A549 (cell line): ENCODE measurements around the gene CYP19A1. TPM values are rescaled to one million over a fixed set of nuclear protein-coding genes. Genes with fewer than 3 reads are reported as not detected.

Experiments used
- ATAC-seq, 2 experiments: fragments of 200-7000 bp in 1 of 2; fragments of >200 bp in 1 of 2; cut with Nextera tagmentation in 1 of 2; cut with Tn5 transposase in 1 of 2; 3 replicates each; pipeline versions ENCODE4 v1.8.0 to v1.9.1; 2018 to 2020; ENCODE audit warnings: mild to moderate bottlenecking in 1 of 2, moderate library complexity in 1 of 2
- CTCF ChIA-PET: fragments of 300-600 bp; sonication (Branson Sonifier 250); formaldehyde crosslinking; extraction: SDS; loops from one replicate; lab custom pipeline; 2021; ENCODE audit warnings: antibody characterized with exemption, inconsistent platforms; lab: Yijun Ruan, JAX
- POLR2A ChIA-PET: fragments of 350-600 bp; formaldehyde crosslinking; extraction: SDS; loops from one replicate; lab custom pipeline; 2021; ENCODE audit warnings: antibody characterized with exemption, inconsistent platforms; lab: Yijun Ruan, JAX
- DNase-seq, 2 experiments: peaks; one replicate each; pipeline versions ENCODE4 v3.0.0 to v3.0.0-alpha.2; 2011 to 2016; ENCODE audit warnings: low read depth in 1 of 2, low spot score in 1 of 2
- FAIRE-seq: peaks from 2 replicates; lab custom pipeline; 2011; peaks lifted over from hg19 to GRCh38; lab: Jason Lieb, UNC
- H3K27ac ChIP-seq, 2 experiments: fragments of >200 bp; sonication (Bioruptor Twin); formaldehyde crosslinking; 3 replicates each; pipeline ENCODE4 v1.5.1; 2016 to 2017
- H3K4me1 ChIP-seq: fragments of >200 bp; sonication (Bioruptor Twin); formaldehyde crosslinking; 3 replicates; pipeline ENCODE4 v1.6.1; 2016
- H3K4me2 ChIP-seq: fragments of >200 bp; sonication (Bioruptor Twin); formaldehyde crosslinking; 3 replicates; pipeline ENCODE4 v1.6.1; 2016
- H3K4me3 ChIP-seq: fragments of >200 bp; sonication (Bioruptor Twin); formaldehyde crosslinking; 3 replicates; pipeline ENCODE4 v1.5.1; 2016
- H3K9me3 ChIP-seq: fragments of >200 bp; sonication (Bioruptor Twin); formaldehyde crosslinking; 3 replicates; pipeline ENCODE4 v1.6.1; 2016
- CBX2 ChIP-seq: fragments of 200-600 bp; sonication (generic); IDR thresholded peaks from 2 replicates; pipeline ENCODE4 v1.6.1; 2016; ENCODE audit warnings: low read depth, mild to moderate bottlenecking, borderline replicate concordance
- CBX8 ChIP-seq: fragments of 200-600 bp; sonication (generic); IDR thresholded peaks from 2 replicates; pipeline ENCODE4 v1.6.1; 2016
- E2F6 ChIP-seq: IDR thresholded peaks from 2 replicates; pipeline ENCODE4 v1.6.1; 2012; ENCODE audit warnings: low read depth, borderline replicate concordance
- ESRRA ChIP-seq: fragments of 150-350 bp; IDR thresholded peaks from 2 replicates; pipeline ENCODE4 v1.6.1; 2014; ENCODE audit warnings: mild to moderate bottlenecking, low read length, borderline replicate concordance
- FOSL2 ChIP-seq, 2 experiments: fragments of 450-650 bp in 1 of 2; fragments of >200 bp in 1 of 2; sonication (Bioruptor Twin) in 1 of 2; formaldehyde crosslinking; IDR thresholded peaks; 2 replicates each; pipeline versions ENCODE4 v1.5.0 to v1.6.1; 2016 to 2020; ENCODE audit warnings: mild to moderate bottlenecking in 1 of 2, moderate library complexity in 1 of 2
- FOXS1 ChIP-seq: fragments of 250-450 bp; sonication (Bioruptor Pico); IDR thresholded peaks from 2 replicates; pipeline ENCODE4 v1.5.0; 2020; ENCODE audit warnings: mild to moderate bottlenecking, moderate library complexity
- HMGXB4 ChIP-seq: fragments of 250-450 bp; sonication (Bioruptor Pico); IDR thresholded peaks from 2 replicates; pipeline ENCODE4 v1.5.0; 2021; ENCODE audit warnings: mild to moderate bottlenecking, moderate library complexity, borderline replicate concordance
- HOXB13 ChIP-seq: fragments of 250-450 bp; sonication (Bioruptor Pico); IDR thresholded peaks from 2 replicates; pipeline ENCODE4 v1.5.0; 2020; ENCODE audit warnings: low read depth, mild to moderate bottlenecking, moderate library complexity
- HOXB5 ChIP-seq: fragments of 250-450 bp; sonication (Bioruptor Pico); IDR thresholded peaks from 2 replicates; pipeline ENCODE4 v1.5.0; 2020; ENCODE audit warnings: mild to moderate bottlenecking, moderate library complexity
- JUN ChIP-seq, 2 experiments: fragments of >200 bp; sonication (Bioruptor Twin); formaldehyde crosslinking; IDR thresholded peaks; 2 replicates in 1 of 2; 3 replicates in 1 of 2; pipeline ENCODE4 v1.6.1; 2016 to 2017
- MAFK ChIP-seq: fragments of 450-650 bp; IDR thresholded peaks from 2 replicates; pipeline ENCODE4 v1.6.1; 2014; ENCODE audit not compliant: partially characterized antibody
- MAX ChIP-seq: IDR thresholded peaks from 2 replicates; pipeline ENCODE4 v1.6.1; 2012
- NR3C1 ChIP-seq: fragments of >200 bp; sonication (Bioruptor Twin); formaldehyde crosslinking; IDR thresholded peaks from 3 replicates; pipeline ENCODE4 v1.6.1; 2017
- POLR2AphosphoS2 ChIP-seq: conservative IDR thresholded peaks from 2 replicates; pipeline ENCODE4 v1.6.1; 2012; ENCODE audit warnings: low read length, improper control_type of control experiment, inconsistent platforms
- REST ChIP-seq: fragments of 200-600 bp; sonication (generic); IDR thresholded peaks from 2 replicates; pipeline ENCODE4 v1.6.1; 2016; ENCODE audit warnings: antibody characterized with exemption, mild to moderate bottlenecking, moderate library complexity
- RFX5 ChIP-seq: fragments of 450-650 bp; IDR thresholded peaks from 2 replicates; pipeline ENCODE4 v1.7.1; 2014; ENCODE audit warnings: antibody characterized with exemption, mild to moderate bottlenecking, moderate library complexity
- SMC3 ChIP-seq: fragments of >200 bp; sonication (Bioruptor Twin); formaldehyde crosslinking; IDR thresholded peaks from 3 replicates; pipeline ENCODE4 v1.6.1; 2018; ENCODE audit warnings: inconsistent platforms
- ZNF302 ChIP-seq: fragments of 250-450 bp; sonication (Bioruptor Pico); IDR thresholded peaks from 2 replicates; pipeline ENCODE4 v1.9.0; 2021; ENCODE audit warnings: inconsistent platforms, mild to moderate bottlenecking, moderate library complexity
- WGBS: methylation state at CpG from one replicate; pipeline ENCODE4 v1.1.6; 2017; ENCODE audit errors: missing lambda C conversion rate; 5-methylcytosine and 5-hydroxymethylcytosine counted together
- polyA plus RNA-seq, 4 experiments: library from polyadenylated mRNA; depleted of rRNA in 3 of 4; stranded (reverse); fragments of >200 nt; fragmentation: RNase III in 1 of 4; extraction: RNeasy Plus Mini Kit Qiagen cat#74134 plus additional on column Dnase treatment in 1 of 4; gene quantifications; 2 replicates in 3 of 4; 3 replicates in 1 of 4; pipeline ENCODE4 v1.2.3, GENCODE V29; 2011 to 2017
- TF ChIP-seq, protein P1 (sequence below): IDR thresholded peaks from 2 replicates; pipeline ENCODE4 v1.6.1; 2012
- TF ChIP-seq, protein P2 (sequence below): fragments of 150-350 bp; IDR thresholded peaks from 2 replicates; pipeline ENCODE4 v1.6.1; 2014; ENCODE audit warnings: low read depth, mild to moderate bottlenecking, low read length
- TF ChIP-seq, protein P3 (sequence below): fragments of 450-650 bp; IDR thresholded peaks from 2 replicates; pipeline ENCODE4 v1.6.1; 2014; ENCODE audit warnings: antibody characterized with exemption

Gene CYP19A1
- polyA plus RNA-seq, 2 of the 4 experiments (the other 2 are of a cell fraction): 0.36 TPM; not detected in 1

GRCh38 chr15:51315726-51316125 lies 22.7 kb downstream of the CYP19A1 start:
- ChIA-PET CTCF (no interaction called here), POLR2A (interaction anchor here (0.6 kb wide), 1 partner anchor 11 kb away, joined by 4 read pairs; no protein-coding TSS in a partner anchor)
- no peak overlapping the region for H3K4me3 ChIP-seq
- H3K4me2 ChIP-seq: no peak overlapping the region
- WGBS: 70% methylated on average over 7 of the region's 7 CpGs
- H3K27ac ChIP-seq: no peak overlapping the region
- FAIRE-seq (no peak), DNase-seq (no peak), ATAC-seq (no peak)
- H3K9me3 ChIP-seq: no peaks in the 10 kb centered on the region
- H3K4me1 ChIP-seq: peaks cover 14% of the 10 kb centered on the region; the same call in 2 of the 3 replicates
- TF ChIP-seq E2F6 (no peak), HOXB5 (CRISPR knock-in tag) (no peak), FOXS1 (CRISPR knock-in tag) (no peak), POLR2AphosphoS2 (no peak), ESRRA (no peak), RFX5 (no peak), MAFK (no peak), HOXB13 (CRISPR knock-in tag) (no peak)

GRCh38 chr15:51314391-51315337 lies 23.7 kb downstream of the CYP19A1 start:
- ChIA-PET POLR2A (interaction anchor here (0.6 kb wide), 1 partner anchor 10 kb away, joined by 4 read pairs; no protein-coding TSS in a partner anchor), CTCF (interaction anchor here (3.1 to 3.9 kb wide), 2 partner anchors 27 to 67 kb away, joined by 10 to 14 read pairs; no protein-coding TSS in a partner anchor)
- WGBS: 71% methylated on average over 10 of the region's 10 CpGs
- no peak for ATAC-seq
- Histone ChIP-seq H3K4me2 (no peak overlapping the region), H3K4me3 (no peak overlapping the region), H3K4me1 (peaks cover 18% of the 10 kb centered on the region; the same call in 2 of the 3 replicates), H3K9me3 (no peaks in the 10 kb centered on the region), H3K27ac (no peak overlapping the region)
- FAIRE-seq: no peak
- no peak for DNase-seq
- TF ChIP-seq FOSL2 (IDR thresholded peaks at IDR 0.05) (no peak), FOSL2 (CRISPR knock-in tag; IDR thresholded peaks at IDR 0.05) (no peak), HOXB5 (CRISPR knock-in tag) (no peak), REST (no peak), NR3C1 (no peak), HMGXB4 (CRISPR knock-in tag) (no peak), E2F6 (no peak), CBX2 (no peak), CBX8 (no peak), JUN (IDR thresholded peaks at IDR 0.05) (no peak), HOXB13 (CRISPR knock-in tag) (no peak), MAX (no peak), SMC3 (no peak), ZNF302 (no peak)
- TF ChIP-seq, protein P1, sequence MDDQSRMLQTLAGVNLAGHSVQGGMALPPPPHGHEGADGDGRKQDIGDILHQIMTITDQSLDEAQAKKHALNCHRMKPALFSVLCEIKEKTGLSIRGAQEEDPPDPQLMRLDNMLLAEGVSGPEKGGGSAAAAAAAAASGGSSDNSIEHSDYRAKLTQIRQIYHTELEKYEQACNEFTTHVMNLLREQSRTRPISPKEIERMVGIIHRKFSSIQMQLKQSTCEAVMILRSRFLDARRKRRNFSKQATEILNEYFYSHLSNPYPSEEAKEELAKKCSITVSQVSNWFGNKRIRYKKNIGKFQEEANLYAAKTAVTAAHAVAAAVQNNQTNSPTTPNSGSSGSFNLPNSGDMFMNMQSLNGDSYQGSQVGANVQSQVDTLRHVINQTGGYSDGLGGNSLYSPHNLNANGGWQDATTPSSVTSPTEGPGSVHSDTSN: no peak
- TF ChIP-seq, protein P2, sequence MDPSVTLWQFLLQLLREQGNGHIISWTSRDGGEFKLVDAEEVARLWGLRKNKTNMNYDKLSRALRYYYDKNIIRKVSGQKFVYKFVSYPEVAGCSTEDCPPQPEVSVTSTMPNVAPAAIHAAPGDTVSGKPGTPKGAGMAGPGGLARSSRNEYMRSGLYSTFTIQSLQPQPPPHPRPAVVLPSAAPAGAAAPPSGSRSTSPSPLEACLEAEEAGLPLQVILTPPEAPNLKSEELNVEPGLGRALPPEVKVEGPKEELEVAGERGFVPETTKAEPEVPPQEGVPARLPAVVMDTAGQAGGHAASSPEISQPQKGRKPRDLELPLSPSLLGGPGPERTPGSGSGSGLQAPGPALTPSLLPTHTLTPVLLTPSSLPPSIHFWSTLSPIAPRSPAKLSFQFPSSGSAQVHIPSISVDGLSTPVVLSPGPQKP: no peak
- TF ChIP-seq, protein P3, sequence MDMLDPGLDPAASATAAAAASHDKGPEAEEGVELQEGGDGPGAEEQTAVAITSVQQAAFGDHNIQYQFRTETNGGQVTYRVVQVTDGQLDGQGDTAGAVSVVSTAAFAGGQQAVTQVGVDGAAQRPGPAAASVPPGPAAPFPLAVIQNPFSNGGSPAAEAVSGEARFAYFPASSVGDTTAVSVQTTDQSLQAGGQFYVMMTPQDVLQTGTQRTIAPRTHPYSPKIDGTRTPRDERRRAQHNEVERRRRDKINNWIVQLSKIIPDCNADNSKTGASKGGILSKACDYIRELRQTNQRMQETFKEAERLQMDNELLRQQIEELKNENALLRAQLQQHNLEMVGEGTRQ: no peak
